ENCODE data around the gene AMPH.

DNA sequence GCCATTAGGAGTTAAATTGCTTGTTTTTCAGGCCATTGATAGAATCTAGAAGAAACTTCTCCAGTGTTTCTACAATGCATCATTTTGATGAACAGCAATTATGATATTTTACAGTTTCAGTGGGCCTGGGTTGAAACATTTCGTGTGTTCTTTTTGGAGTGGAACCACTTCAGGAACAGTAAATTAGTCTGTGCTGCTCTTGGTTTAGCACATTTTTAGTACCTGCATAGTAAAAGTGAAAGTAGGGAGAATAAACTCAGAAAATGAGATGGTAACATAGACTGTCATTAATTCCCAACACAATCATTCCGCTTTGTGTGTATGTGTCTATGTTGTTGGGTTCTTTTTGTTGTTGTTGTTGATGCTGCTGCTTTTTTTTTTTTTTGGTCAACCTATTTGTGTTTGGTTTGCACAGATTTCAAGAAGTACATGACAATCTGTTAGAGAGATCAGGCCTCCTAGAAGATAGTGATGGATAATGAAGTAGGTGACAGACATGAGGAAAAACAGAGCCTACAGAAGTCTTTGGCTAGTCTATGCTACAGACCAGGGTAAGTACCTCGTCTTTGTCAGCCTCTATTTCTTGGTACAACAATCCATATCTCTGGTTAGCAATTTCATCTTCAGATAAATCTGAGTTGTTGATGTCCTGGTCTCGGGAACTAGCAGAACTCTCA is 203.8 kb downstream of the AMPH start:
- no peak for TF ChIP-seq POLR2A (IDR thresholded peaks at IDR 0.05)
- no peak for TF ChIP-seq POLR2AphosphoS5 (IDR thresholded peaks at IDR 0.05)

Measured in upper lobe of left lung (tissue), 4 donors.